Panc1 (cell line): ENCODE results near the gene MED16. TPM values are rescaled to one million over a fixed set of nuclear protein-coding genes. Genes with fewer than 3 reads are reported as not detected.

Experiments used
- ATAC-seq: fragments of 200-7000 bp; cut with Tn5 transposase; 2 replicates; pipeline ENCODE4 v1.9.1; 2020; ENCODE audit warnings: mild to moderate bottlenecking, moderate library complexity
- BruUV-seq: library from RNA; stranded (reverse); fragments of 400-500 nt; replicated peaks from 2 replicates; lab custom pipeline; 2021; lab: Mats Ljungman, UMichigan
- CTCF ChIA-PET: fragments of 300-600 bp; sonication (Branson Sonifier 250); formaldehyde crosslinking; loops from one replicate; lab custom pipeline; 2022; ENCODE audit warnings: antibody characterized with exemption; lab: Charles Lee
- POLR2A ChIA-PET: fragments of 300-600 bp; sonication (Branson Sonifier 250); formaldehyde crosslinking; loops from one replicate; lab custom pipeline; 2022; ENCODE audit warnings: antibody characterized with exemption; lab: Charles Lee
- DNase-seq: peaks from one replicate; pipeline ENCODE4 v3.0.0-alpha.2; 2010; ENCODE audit warnings: low read depth, low spot score
- H3K27ac ChIP-seq: 2 replicates; pipeline ENCODE4 v1.5.1; 2011; ENCODE audit warnings: mild to moderate bottlenecking, low read length, inconsistent platforms
- H3K27me3 ChIP-seq: fragments of 200-500 bp; sonication (Bioruptor generic); 2 replicates; pipeline ENCODE4 v1.6.0; 2014; ENCODE audit warnings: low read length, inconsistent platforms; ENCODE audit not compliant: control insufficient read depth, insufficient read depth
- H3K36me3 ChIP-seq: fragments of 200-500 bp; sonication (Bioruptor generic); 2 replicates; pipeline ENCODE4 v1.5.1; 2014; ENCODE audit warnings: inconsistent platforms, mild to moderate bottlenecking, low read length, moderate library complexity; ENCODE audit not compliant: control insufficient read depth, insufficient read depth
- H3K4me1 ChIP-seq: 2 replicates; pipeline ENCODE4 v1.5.1; 2011; ENCODE audit warnings: inconsistent platforms, mild to moderate bottlenecking, low read length, moderate library complexity; ENCODE audit not compliant: control insufficient read depth, insufficient read depth
- H3K4me3 ChIP-seq, 2 experiments: 2 replicates each; pipeline ENCODE4 v1.5.1; 2011 to 2012; ENCODE audit warnings: low read depth in 2 of 2, low read length in 2 of 2, mild to moderate bottlenecking in 2 of 2, inconsistent platforms in 1 of 2, moderate library complexity in 1 of 2
- H3K9me3 ChIP-seq: fragments of 200-500 bp; sonication (Bioruptor generic); 2 replicates; pipeline ENCODE4 v1.5.1; 2014; ENCODE audit warnings: low read depth, mild to moderate bottlenecking, inconsistent platforms, low read length, moderate library complexity; ENCODE audit not compliant: control insufficient read depth, insufficient read depth
- CTCF ChIP-seq: fragments of 450-650 bp; IDR thresholded peaks from 2 replicates; pipeline ENCODE4 v1.5.1; 2017; ENCODE audit warnings: mild to moderate bottlenecking
- POLR2AphosphoS5 ChIP-seq: IDR thresholded peaks from 2 replicates; pipeline ENCODE4 v1.6.1; 2012; ENCODE audit warnings: mild to moderate bottlenecking, low read depth, low read length, moderate library complexity
- REST ChIP-seq, 2 experiments: IDR thresholded peaks; 2 replicates each; pipeline ENCODE4 v1.6.1; 2011 to 2012; ENCODE audit warnings: low read depth in 2 of 2, control low read depth in 1 of 2, low read length in 1 of 2, mild to moderate bottlenecking in 1 of 2, moderate library complexity in 1 of 2; ENCODE audit not compliant: insufficient read depth in 1 of 2
- SIN3A ChIP-seq: IDR thresholded peaks from 2 replicates; pipeline ENCODE4 v1.6.1; 2012; ENCODE audit warnings: low read depth, mild to moderate bottlenecking, low read length, moderate library complexity, borderline replicate concordance; ENCODE audit not compliant: insufficient read depth
- TCF7L2 ChIP-seq: IDR thresholded peaks from 2 replicates; pipeline ENCODE4 v1.6.1; 2011; ENCODE audit warnings: mild to moderate bottlenecking, low read depth, low read length, inconsistent platforms
- in situ Hi-C: cut with HindIII; loops from 2 replicates; pipeline ENCODE4 v1.10.0; 2016; ENCODE audit warnings: low sequenced_read_pairs, low pct_unique_long_range_greater_than_20kb
- intact Hi-C: fragments of 100-400 bp; cut with micrococcal nuclease; formaldehyde crosslinking; loops from one replicate; pipeline ENCODE4 v1.10.0; 2022; ENCODE audit not compliant: unreplicated experiment
- total RNA-seq: library from RNA; stranded (reverse); gene quantifications from one replicate; pipeline ENCODE4 v1.2.1, GENCODE V29; 2021; ENCODE audit not compliant: unreplicated experiment

The MED16 gene
- total RNA-seq, 1 experiment from 2014 or later: 39.5 TPM

GRCh38 chr19:834216-834615, 58.8 kb downstream of the MED16 start:
- no peaks in the 10 kb centered on the region for H3K4me1 ChIP-seq
- TF ChIP-seq REST (IDR thresholded peaks at IDR 0.05; ENCODE audit: insufficient read depth in 1 of 2, low read depth in 2 of 2, low read length in 1 of 2) (no peak), SIN3A (no peak), TCF7L2 (no peak), CTCF (no peak), POLR2AphosphoS5 (no peak)
- ChIA-PET CTCF (no interaction called here), POLR2A (no interaction called here)
- intact Hi-C loops (no loop called here), in situ Hi-C loops (no loop called here)
- H3K27ac ChIP-seq: no peak overlapping the region
- ATAC-seq (no peak), DNase-seq (no peak)
- H3K27me3 ChIP-seq: no peaks in the 10 kb centered on the region
- no peaks in the 10 kb centered on the region for H3K9me3 ChIP-seq
- H3K4me3 ChIP-seq: no peak overlapping the region
- BruUV-seq: no TSS peak
- H3K36me3 ChIP-seq: no peaks in the 10 kb centered on the region

- intact Hi-C loops: no loop called here
- no TSS peak for BruUV-seq
- no peaks in the 10 kb centered on the region for H3K9me3 ChIP-seq
- no peak overlapping the region for H3K27ac ChIP-seq
- no peak for TF ChIP-seq TCF7L2
- ATAC-seq (0 out of 2 replicates have a peak, but pooled peaks have one; percentile 7), DNase-seq (no peak)
- peaks cover 2% of the 10 kb centered on the region; the same call in 1 of the 2 replicates for H3K4me1 ChIP-seq
- in situ Hi-C loops: no loop called here
- POLR2A ChIA-PET: no interaction called here
- H3K27me3 ChIP-seq: no peaks in the 10 kb centered on the region
- no peaks in the 10 kb centered on the region for H3K36me3 ChIP-seq
- CTCF ChIA-PET: interaction anchor here (0.7 kb wide), 1 partner anchor 19 kb away, joined by 5 read pairs; no protein-coding TSS in a partner anchor
- H3K4me3 ChIP-seq: no peak overlapping the region
Measured at GRCh38 chr19:831407-832369, 61.3 kb downstream of the MED16 start.
